Coronary artery (tissue), 2 donors: Measurements from ENCODE around the gene L3MBTL2.
A peak's percentile ranks its signal among the peaks of the same experiment; 100 is the strongest.

Source experiments
- DNase-seq: peaks from one replicate; pipeline ENCODE4 v3.0.0-alpha.2; 2017; ENCODE audit warnings: low spot score
- H3K27ac ChIP-seq, 2 donors: fragments of 200-600 bp; sonication (generic); one replicate each; pipeline ENCODE4 v1.5.1; 2016 to 2019
- H3K4me3 ChIP-seq: fragments of 200-600 bp; sonication (generic); 2 replicates; pipeline ENCODE4 v1.5.1; 2016; ENCODE audit warnings: mild to moderate bottlenecking, moderate library complexity
- TF ChIP-seq, protein P1 (sequence below): fragments of 200-600 bp; sonication (generic); IDR thresholded peaks from one replicate; pipeline ENCODE4 v1.5.1; 2019; ENCODE audit warnings: antibody characterized with exemption

The L3MBTL2 gene

GRCh38 chr22:41204992-41205900 lies at the start of gene L3MBTL2:
Gene L3MBTL2 (plus strand): TSS chr22:41205312. CDS start chr22:41205363, 51 bp downstream.
- peak within 1 kb of the TSS; percentile 74 for H3K4me3 ChIP-seq
- TF ChIP-seq, protein P1, sequence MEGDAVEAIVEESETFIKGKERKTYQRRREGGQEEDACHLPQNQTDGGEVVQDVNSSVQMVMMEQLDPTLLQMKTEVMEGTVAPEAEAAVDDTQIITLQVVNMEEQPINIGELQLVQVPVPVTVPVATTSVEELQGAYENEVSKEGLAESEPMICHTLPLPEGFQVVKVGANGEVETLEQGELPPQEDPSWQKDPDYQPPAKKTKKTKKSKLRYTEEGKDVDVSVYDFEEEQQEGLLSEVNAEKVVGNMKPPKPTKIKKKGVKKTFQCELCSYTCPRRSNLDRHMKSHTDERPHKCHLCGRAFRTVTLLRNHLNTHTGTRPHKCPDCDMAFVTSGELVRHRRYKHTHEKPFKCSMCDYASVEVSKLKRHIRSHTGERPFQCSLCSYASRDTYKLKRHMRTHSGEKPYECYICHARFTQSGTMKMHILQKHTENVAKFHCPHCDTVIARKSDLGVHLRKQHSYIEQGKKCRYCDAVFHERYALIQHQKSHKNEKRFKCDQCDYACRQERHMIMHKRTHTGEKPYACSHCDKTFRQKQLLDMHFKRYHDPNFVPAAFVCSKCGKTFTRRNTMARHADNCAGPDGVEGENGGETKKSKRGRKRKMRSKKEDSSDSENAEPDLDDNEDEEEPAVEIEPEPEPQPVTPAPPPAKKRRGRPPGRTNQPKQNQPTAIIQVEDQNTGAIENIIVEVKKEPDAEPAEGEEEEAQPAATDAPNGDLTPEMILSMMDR, result no peak
- peak within 1 kb of the TSS; percentile 50 to 67 for H3K27ac ChIP-seq
- peak; percentile 98 for DNase-seq

DNA sequence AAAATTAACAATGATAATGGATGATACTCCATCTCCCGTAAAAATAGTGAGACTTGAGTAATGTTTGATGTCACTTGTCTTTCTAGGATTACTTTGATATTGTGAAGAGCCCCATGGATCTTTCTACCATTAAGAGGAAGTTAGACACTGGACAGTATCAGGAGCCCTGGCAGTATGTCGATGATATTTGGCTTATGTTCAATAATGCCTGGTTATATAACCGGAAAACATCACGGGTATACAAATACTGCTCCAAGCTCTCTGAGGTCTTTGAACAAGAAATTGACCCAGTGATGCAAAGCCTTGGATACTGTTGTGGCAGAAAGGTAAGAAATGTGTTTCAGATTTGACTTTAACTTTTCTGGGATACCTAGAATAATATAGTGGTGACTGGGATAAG lies 48.0 kb upstream of the L3MBTL2 start:
- H3K4me3 ChIP-seq, result no peak overlapping the region
- TF ChIP-seq, protein P1, result no peak
- no peak for DNase-seq
- no peak overlapping the region for H3K27ac ChIP-seq

- TF ChIP-seq, protein P1, result no peak
- no peak for DNase-seq
- no peak overlapping the region for H3K4me3 ChIP-seq
- no peak overlapping the region for H3K27ac ChIP-seq
Observed at GRCh38 chr22:41169157-41169556, 36.0 kb upstream of the L3MBTL2 start.

GRCh38 chr22:41171996-41172395 lies 33.1 kb upstream of the L3MBTL2 start:
- H3K27ac ChIP-seq, result no peak overlapping the region
- no peak for DNase-seq
- TF ChIP-seq, protein P1, result no peak
- no peak overlapping the region for H3K4me3 ChIP-seq

DNA sequence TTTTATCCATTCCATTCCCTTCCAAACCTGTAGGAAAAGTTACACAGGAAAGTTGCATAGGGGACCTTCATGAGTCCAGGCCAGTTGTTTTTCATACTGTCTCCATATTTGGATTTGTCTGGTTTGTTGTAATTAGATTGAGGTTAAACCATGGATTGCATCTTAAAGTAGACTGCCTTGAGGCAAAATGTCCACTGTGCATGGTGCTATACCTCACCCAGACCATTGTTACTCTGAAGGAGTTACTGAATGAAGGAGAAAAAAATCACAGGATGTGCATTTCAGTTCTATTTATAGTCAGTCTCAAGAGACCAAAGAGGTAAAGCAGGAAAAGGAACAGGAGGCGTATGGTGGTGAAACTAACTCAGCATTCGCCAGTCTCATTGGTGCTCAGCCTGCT lies 29.6 kb upstream of the L3MBTL2 start:
- Histone ChIP-seq H3K27ac (no peak overlapping the region), H3K4me3 (no peak overlapping the region)
- no peak for DNase-seq
- TF ChIP-seq, protein P1, result no peak

DNA sequence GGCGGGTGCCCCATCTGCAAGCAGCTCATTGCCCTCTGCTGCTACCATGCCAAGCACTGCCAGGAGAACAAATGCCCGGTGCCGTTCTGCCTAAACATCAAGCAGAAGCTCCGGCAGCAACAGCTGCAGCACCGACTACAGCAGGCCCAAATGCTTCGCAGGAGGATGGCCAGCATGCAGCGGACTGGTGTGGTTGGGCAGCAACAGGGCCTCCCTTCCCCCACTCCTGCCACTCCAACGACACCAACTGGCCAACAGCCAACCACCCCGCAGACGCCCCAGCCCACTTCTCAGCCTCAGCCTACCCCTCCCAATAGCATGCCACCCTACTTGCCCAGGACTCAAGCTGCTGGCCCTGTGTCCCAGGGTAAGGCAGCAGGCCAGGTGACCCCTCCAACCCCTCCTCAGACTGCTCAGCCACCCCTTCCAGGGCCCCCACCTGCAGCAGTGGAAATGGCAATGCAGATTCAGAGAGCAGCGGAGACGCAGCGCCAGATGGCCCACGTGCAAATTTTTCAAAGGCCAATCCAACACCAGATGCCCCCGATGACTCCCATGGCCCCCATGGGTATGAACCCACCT lies 28.0 kb upstream of the L3MBTL2 start:
- no peak for DNase-seq
- TF ChIP-seq, protein P1, result no peak
- Histone ChIP-seq H3K27ac (no peak overlapping the region), H3K4me3 (no peak overlapping the region)
